Neural progenitor cell (in vitro differentiated cells): ENCODE results near the gene ETFA. TPM values are rescaled to one million over a fixed set of nuclear protein-coding genes. Genes with fewer than 3 reads are reported as not detected.
A peak's percentile ranks its signal among the peaks of the same experiment; 100 is the strongest.

Experiments
- DNase-seq: peaks from one replicate; pipeline ENCODE4 v3.0.0-alpha.2; 2016; ENCODE audit warnings: low spot score
- H2AFZ ChIP-seq: fragments of 200-600 bp; sonication (generic); replicated peaks from 2 replicates; pipeline ENCODE4 v1.6.1; 2016; ENCODE audit warnings: antibody characterized with exemption
- H3F3A ChIP-seq: fragments of 200-600 bp; sonication (generic); 2 replicates; pipeline ENCODE4 v1.6.1; 2016; ENCODE audit warnings: antibody characterized with exemption, low read depth
- H3K27ac ChIP-seq: fragments of 200-600 bp; sonication (generic); 2 replicates; pipeline ENCODE4 v1.5.1; 2016; ENCODE audit warnings: mild to moderate bottlenecking
- H3K27me3 ChIP-seq: fragments of 200-600 bp; sonication (generic); 2 replicates; pipeline ENCODE4 v1.6.1; 2016; ENCODE audit warnings: mild to moderate bottlenecking, moderate library complexity
- H3K36me3 ChIP-seq: fragments of 200-600 bp; sonication (generic); 2 replicates; pipeline ENCODE4 v1.5.1; 2016
- H3K4me1 ChIP-seq: fragments of 200-600 bp; sonication (generic); 2 replicates; pipeline ENCODE4 v1.6.1; 2016; ENCODE audit warnings: mixed run types
- H3K4me2 ChIP-seq: fragments of 200-600 bp; sonication (generic); 2 replicates; pipeline ENCODE4 v1.6.1; 2016
- H3K4me3 ChIP-seq: fragments of 200-600 bp; sonication (generic); 2 replicates; pipeline ENCODE4 v1.5.1; 2016
- H3K79me2 ChIP-seq: fragments of 200-600 bp; sonication (generic); 2 replicates; pipeline ENCODE4 v1.6.1; 2016; ENCODE audit warnings: low read depth
- H3K9ac ChIP-seq: fragments of 200-600 bp; sonication (generic); 2 replicates; pipeline ENCODE4 v1.6.1; 2016
- H3K9me3 ChIP-seq: fragments of 200-600 bp; sonication (generic); 2 replicates; pipeline ENCODE4 v1.5.1; 2016; ENCODE audit warnings: low read depth
- H4K20me1 ChIP-seq: fragments of 200-600 bp; sonication (generic); 2 replicates; pipeline ENCODE4 v1.6.1; 2016; ENCODE audit warnings: low read depth
- H3K27ac Mint-ChIP-seq: 3 replicates; pipeline ENCODE4 v1.8.0; 2021; ENCODE audit warnings: mixed read lengths
- H3K27me3 Mint-ChIP-seq: 2 replicates; pipeline ENCODE4 v1.8.0; 2022; ENCODE audit warnings: low read depth, mild to moderate bottlenecking, inconsistent platforms, moderate library complexity, mixed read lengths; ENCODE audit not compliant: insufficient read depth
- H3K36me3 Mint-ChIP-seq: 3 replicates; pipeline ENCODE4 v1.8.0; 2021; ENCODE audit warnings: mixed read lengths
- H3K4me1 Mint-ChIP-seq: 3 replicates; pipeline ENCODE4 v1.8.0; 2021; ENCODE audit warnings: mixed read lengths
- H3K4me3 Mint-ChIP-seq: 3 replicates; pipeline ENCODE4 v1.8.0; 2021; ENCODE audit warnings: mild to moderate bottlenecking, moderate library complexity, mixed read lengths
- H3K9me3 Mint-ChIP-seq: 3 replicates; pipeline ENCODE4 v1.8.0; 2020; ENCODE audit warnings: mixed read lengths
- EZH2 ChIP-seq: fragments of 200-600 bp; sonication (generic); IDR thresholded peaks from 2 replicates; pipeline ENCODE4 v1.6.1; 2017; ENCODE audit warnings: antibody characterized with exemption, mild to moderate bottlenecking, moderate library complexity
- EZH2phosphoT487 ChIP-seq: fragments of 200-600 bp; sonication (generic); IDR thresholded peaks from 2 replicates; pipeline ENCODE4 v1.6.1; 2017; ENCODE audit warnings: antibody characterized with exemption
- total RNA-seq: library from RNA; depleted of rRNA; stranded (reverse); fragments of >200 nt; gene quantifications from 2 replicates; pipeline ENCODE4 v1.2.3, GENCODE V29; 2015; ENCODE audit warnings: low replicate concordance
- TF ChIP-seq, protein P1 (sequence below): fragments of 200-600 bp; sonication (generic); IDR thresholded peaks from 2 replicates; pipeline ENCODE4 v1.5.1; 2017; ENCODE audit warnings: antibody characterized with exemption, mild to moderate bottlenecking

Gene ETFA
- total RNA-seq, 1 donor from 2014 or later = 99.3 TPM

DNA sequence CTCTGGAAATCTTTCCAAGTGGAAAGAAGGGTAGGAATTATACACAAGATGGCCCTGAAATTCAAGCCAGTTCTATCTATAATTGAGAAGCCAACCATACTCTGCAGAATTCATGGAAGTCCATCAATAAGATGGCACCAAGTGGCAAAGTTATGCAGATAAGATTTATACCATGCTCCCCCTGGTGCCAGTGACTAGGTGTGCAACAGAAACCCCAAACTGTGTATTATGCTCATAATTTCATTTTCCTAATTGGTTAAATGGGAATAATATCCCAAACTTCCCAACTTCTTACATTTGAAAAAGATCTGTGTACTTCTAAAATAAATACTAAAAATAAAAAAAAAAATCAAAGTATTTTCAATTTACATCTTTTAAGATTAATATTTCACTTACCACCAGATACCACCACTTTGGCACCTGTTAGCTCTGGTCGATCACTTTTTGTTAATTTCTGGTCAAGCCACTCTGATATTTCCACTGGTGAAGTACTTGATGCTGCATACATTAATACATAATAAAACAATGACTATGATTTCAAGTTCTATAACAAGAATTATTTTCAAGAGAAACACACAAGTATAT lies 25.9 kb downstream of the ETFA start:
- Histone ChIP-seq H2AFZ (no peak overlapping the region), H3K27me3 (no peaks in the 10 kb centered on the region), H3K4me1 (no peaks in the 10 kb centered on the region), H3F3A (no peaks in the 10 kb centered on the region), H3K9ac (no peak overlapping the region), H3K4me2 (no peak overlapping the region), H3K36me3 (peaks cover 3% of the 10 kb centered on the region), H4K20me1 (no peaks in the 10 kb centered on the region), H3K4me3 (no peak overlapping the region), H3K9me3 (no peaks in the 10 kb centered on the region), H3K79me2 (no peaks in the 10 kb centered on the region), H3K27ac (no peak overlapping the region)
- Mint-ChIP-seq H3K36me3 (peaks cover 17% of the 10 kb centered on the region), H3K27ac (no peak overlapping the region), H3K9me3 (no peaks in the 10 kb centered on the region), H3K4me3 (no peak overlapping the region), H3K4me1 (no peaks in the 10 kb centered on the region), H3K27me3 (no peaks in the 10 kb centered on the region)
- DNase-seq = no peak
- TF ChIP-seq, protein P1, sequence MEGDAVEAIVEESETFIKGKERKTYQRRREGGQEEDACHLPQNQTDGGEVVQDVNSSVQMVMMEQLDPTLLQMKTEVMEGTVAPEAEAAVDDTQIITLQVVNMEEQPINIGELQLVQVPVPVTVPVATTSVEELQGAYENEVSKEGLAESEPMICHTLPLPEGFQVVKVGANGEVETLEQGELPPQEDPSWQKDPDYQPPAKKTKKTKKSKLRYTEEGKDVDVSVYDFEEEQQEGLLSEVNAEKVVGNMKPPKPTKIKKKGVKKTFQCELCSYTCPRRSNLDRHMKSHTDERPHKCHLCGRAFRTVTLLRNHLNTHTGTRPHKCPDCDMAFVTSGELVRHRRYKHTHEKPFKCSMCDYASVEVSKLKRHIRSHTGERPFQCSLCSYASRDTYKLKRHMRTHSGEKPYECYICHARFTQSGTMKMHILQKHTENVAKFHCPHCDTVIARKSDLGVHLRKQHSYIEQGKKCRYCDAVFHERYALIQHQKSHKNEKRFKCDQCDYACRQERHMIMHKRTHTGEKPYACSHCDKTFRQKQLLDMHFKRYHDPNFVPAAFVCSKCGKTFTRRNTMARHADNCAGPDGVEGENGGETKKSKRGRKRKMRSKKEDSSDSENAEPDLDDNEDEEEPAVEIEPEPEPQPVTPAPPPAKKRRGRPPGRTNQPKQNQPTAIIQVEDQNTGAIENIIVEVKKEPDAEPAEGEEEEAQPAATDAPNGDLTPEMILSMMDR = peak; percentile 50
- TF ChIP-seq EZH2 = no peak

GRCh38 chr15:76282465-76282864 lies 28.8 kb downstream of the ETFA start:
- H3K4me2 ChIP-seq = no peak overlapping the region
- H3K79me2 ChIP-seq = no peaks in the 10 kb centered on the region
- H3K9me3 ChIP-seq = no peaks in the 10 kb centered on the region
- Mint-ChIP-seq H3K27ac (no peak overlapping the region), H3K4me1 (no peaks in the 10 kb centered on the region), H3K27me3 (no peaks in the 10 kb centered on the region), H3K4me3 (no peak overlapping the region), H3K36me3 (peaks cover 34% of the 10 kb centered on the region), H3K9me3 (no peaks in the 10 kb centered on the region)
- H3K27ac ChIP-seq = no peak overlapping the region
- H3K4me1 ChIP-seq = no peaks in the 10 kb centered on the region
- TF ChIP-seq EZH2phosphoT487 = no peak
- TF ChIP-seq, protein P1 = no peak
- no peak for TF ChIP-seq EZH2
- peaks cover 3% of the 10 kb centered on the region for H3K36me3 ChIP-seq
- no peak overlapping the region for H3K4me3 ChIP-seq
- no peak overlapping the region for H2AFZ ChIP-seq
- no peaks in the 10 kb centered on the region for H4K20me1 ChIP-seq
- no peaks in the 10 kb centered on the region for H3F3A ChIP-seq
- no peak overlapping the region for H3K9ac ChIP-seq
- no peaks in the 10 kb centered on the region for H3K27me3 ChIP-seq
- DNase-seq = no peak

DNA sequence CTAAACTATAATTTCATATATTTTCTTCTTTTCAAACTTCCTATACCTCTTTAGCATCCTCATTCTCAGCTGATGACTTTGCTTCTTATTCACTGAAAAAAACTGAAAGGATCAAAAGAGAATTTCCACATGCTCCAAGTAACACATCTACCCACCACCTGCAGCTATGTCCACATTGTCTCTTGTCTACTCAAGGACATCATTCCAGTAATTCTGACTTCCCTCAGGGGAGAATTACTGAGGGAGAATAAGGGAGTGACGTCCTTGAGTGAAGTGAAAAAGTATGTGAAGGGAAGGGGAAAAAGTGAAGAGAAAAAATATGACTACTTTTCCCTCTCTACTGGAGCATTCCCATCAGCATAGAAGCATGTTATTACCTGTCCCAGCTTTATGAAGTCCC lies 32.6 kb downstream of the ETFA start:
- no peaks in the 10 kb centered on the region for H3K27me3 Mint-ChIP-seq
- H4K20me1 ChIP-seq = no peaks in the 10 kb centered on the region
- peaks cover 28% of the 10 kb centered on the region for H3K36me3 Mint-ChIP-seq
- H3F3A ChIP-seq = no peaks in the 10 kb centered on the region
- no peaks in the 10 kb centered on the region for H3K79me2 ChIP-seq
- no peak overlapping the region for H2AFZ ChIP-seq
- H3K9me3 Mint-ChIP-seq = no peaks in the 10 kb centered on the region
- no peak overlapping the region for H3K4me3 Mint-ChIP-seq
- no peaks in the 10 kb centered on the region for H3K4me1 Mint-ChIP-seq
- no peaks in the 10 kb centered on the region for H3K36me3 ChIP-seq
- no peak overlapping the region for H3K4me2 ChIP-seq
- TF ChIP-seq EZH2phosphoT487 (no peak), EZH2 (no peak)
- TF ChIP-seq, protein P1 = no peak
- no peak overlapping the region for H3K27ac ChIP-seq
- no peak overlapping the region for H3K4me3 ChIP-seq
- H3K27me3 ChIP-seq = no peaks in the 10 kb centered on the region
- H3K4me1 ChIP-seq = peaks cover 6% of the 10 kb centered on the region
- H3K27ac Mint-ChIP-seq = no peak overlapping the region
- H3K9ac ChIP-seq = no peak overlapping the region
- H3K9me3 ChIP-seq = no peaks in the 10 kb centered on the region
- no peak for DNase-seq
